Adrenal gland (tissue), 12 donors: Measurements from ENCODE around the gene MAD1L1. TPM values are rescaled to one million over a fixed set of nuclear protein-coding genes. Genes with fewer than 3 reads are reported as not detected.
"Not testable (repeated sequence)": the region's sequence is repeated elsewhere in the genome, so short reads cannot be mapped to it uniquely, and the experiment has no call there.

Source experiments
- DNase-seq, 7 donors: peaks; one replicate each; pipeline ENCODE4 v3.0.0-alpha.2; 2019 to 2020
- H3K27ac ChIP-seq, 5 donors: fragments of 200-600 bp; sonication (generic) in 4 of 5; 1 replicate in 3 of 5; 2 replicates in 2 of 5; pipeline versions ENCODE4 v1.5.1 to v1.8.0; 2016 to 2020; ENCODE audit warnings: mild to moderate bottlenecking in 1 of 5
- H3K27me3 ChIP-seq: fragments of 200-600 bp; 2 replicates; pipeline ENCODE4 v1.8.0; 2021
- H3K36me3 ChIP-seq, 2 donors: fragments of 200-600 bp; replicated peaks in 1 of 2; 1 replicate in 1 of 2; 2 replicates in 1 of 2; pipeline versions ENCODE4 v1.5.1 to v1.8.0; 2018 to 2022
- H3K4me1 ChIP-seq, 2 donors: fragments of 200-600 bp; replicated peaks in 1 of 2; 1 replicate in 1 of 2; 2 replicates in 1 of 2; pipeline versions ENCODE4 v1.5.1 to v1.8.0; 2018 to 2021
- H3K4me3 ChIP-seq, 4 donors: fragments of 200-600 bp; sonication (generic) in 3 of 4; one replicate each; pipeline ENCODE4 v1.5.1; 2016 to 2018
- H3K9me3 ChIP-seq, 3 donors: fragments of 200-600 bp; sonication (generic) in 1 of 3; replicated peaks in 1 of 3; 1 replicate in 2 of 3; 2 replicates in 1 of 3; pipeline versions ENCODE4 v1.5.1 to v1.8.0; 2016 to 2021
- CTCF ChIP-seq, 6 experiments: fragments of 450-650 bp in 4 of 6; fragments of 200-600 bp in 2 of 6; sonication (generic) in 1 of 6; IDR thresholded peaks; 1 replicate in 5 of 6; 2 replicates in 1 of 6; pipeline versions ENCODE4 v1.5.1 to v1.8.0; 2016 to 2021; ENCODE audit warnings: antibody characterized with exemption in 6 of 6, mild to moderate bottlenecking in 2 of 6, moderate library complexity in 1 of 6
- POLR2A ChIP-seq, 2 donors: fragments of 450-650 bp; IDR thresholded peaks; one replicate each; pipeline ENCODE4 v1.6.1; 2017; ENCODE audit warnings: antibody characterized with exemption in 2 of 2, mild to moderate bottlenecking in 2 of 2, moderate library complexity in 1 of 2
- WGBS, 4 donors: extraction: QIAGEN DNeasy Blood & Tissue Kit in 2 of 4; methylation state at CpG; one replicate each; pipeline versions ENCODE4 v1.1.5 to v1.1.7; 2013 to 2017; 5-methylcytosine and 5-hydroxymethylcytosine counted together
- intact Hi-C, 2 donors: fragments of 100-400 bp; cut with DNase I; formaldehyde crosslinking; loops; one replicate each; pipeline versions ENCODE4 v1.14.1 to v1.15.0; 2022 to 2023
- polyA plus RNA-seq, 3 donors: library from polyadenylated mRNA; stranded (reverse); fragments of 200-250 nt in 2 of 3; fragments of 350-450 nt in 1 of 3; fragmentation: Illumina TruSeq in 1 of 3; extraction: RNeasy Lipid Tissue Mini Kit (QIAGEN cat#74804) in 1 of 3; gene quantifications; one replicate each; pipeline ENCODE4 v1.2.3, GENCODE V29; 2013 to 2014
- total RNA-seq, 9 donors: library from RNA; depleted of rRNA in 4 of 9; stranded (reverse); fragments of >200 nt in 4 of 9; fragments of 120-200 nt in 1 of 9; fragmentation: NEBNext Ultra II Directional in 1 of 9; extraction: Animal tissue kit (Norgen Biotek cat#: 25700) in 1 of 9; gene quantifications; one replicate each; pipeline versions ENCODE4 v1.1.0 to v1.2.4, GENCODE V29; 2013 to 2023
- donor health status: healthy with polysubstance abuse.
- donor health status: Bipolar disorder and iron deficiency.
- donor health status: DM: yes; HTN: yes; CAD: no.
- donor health status: DM: no; HTN: no; CAD: no.
- donor health status: DM: no; HTN: no; CAD: no.
- donor health status: DM: yes; HTN: yes; CAD: no.

Gene MAD1L1
- total and polyA plus RNA-seq, 12 donors = 6.7 to 87.7 (median 28.9) TPM

DNA sequence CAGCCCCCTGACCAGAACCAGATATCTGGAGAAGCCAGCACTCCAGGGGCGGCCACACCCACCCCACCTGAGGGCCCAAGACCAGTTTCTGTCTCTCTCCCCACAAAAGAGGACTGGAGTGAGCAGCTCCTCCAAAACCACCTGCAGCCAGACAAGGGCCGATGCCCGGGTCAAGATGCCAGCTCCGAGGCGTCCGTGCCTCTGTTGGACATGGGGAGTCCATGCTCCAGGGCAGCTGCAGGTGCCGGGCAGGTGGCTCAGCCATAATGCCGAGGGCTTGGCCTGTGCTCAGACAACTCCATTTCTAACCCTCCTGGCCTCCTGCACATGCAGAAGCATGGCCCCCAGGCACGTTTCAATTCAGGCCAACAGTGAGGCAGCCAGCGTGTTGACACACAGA lies 234.6 kb downstream of the MAD1L1 start:
- WGBS, 4 donors = 92 to 100% (median 95%) methylated on average over 2 to 10 of the region's 10 CpGs
- Histone ChIP-seq H3K27ac (no peak overlapping the region), H3K4me3 (no peak overlapping the region), H3K36me3 (no peaks in the 10 kb centered on the region), H3K4me1 (peaks cover 6 to 17% of the 10 kb centered on the region in 2 donors), H3K9me3 (no peaks in the 10 kb centered on the region), H3K27me3 (no peaks in the 10 kb centered on the region)
- no peak for DNase-seq
- TF ChIP-seq CTCF (IDR thresholded peaks at IDR 0.05) (no peak), POLR2A (IDR thresholded peaks at IDR 0.05) (no peak)
- intact Hi-C loops = no loop called here

DNA sequence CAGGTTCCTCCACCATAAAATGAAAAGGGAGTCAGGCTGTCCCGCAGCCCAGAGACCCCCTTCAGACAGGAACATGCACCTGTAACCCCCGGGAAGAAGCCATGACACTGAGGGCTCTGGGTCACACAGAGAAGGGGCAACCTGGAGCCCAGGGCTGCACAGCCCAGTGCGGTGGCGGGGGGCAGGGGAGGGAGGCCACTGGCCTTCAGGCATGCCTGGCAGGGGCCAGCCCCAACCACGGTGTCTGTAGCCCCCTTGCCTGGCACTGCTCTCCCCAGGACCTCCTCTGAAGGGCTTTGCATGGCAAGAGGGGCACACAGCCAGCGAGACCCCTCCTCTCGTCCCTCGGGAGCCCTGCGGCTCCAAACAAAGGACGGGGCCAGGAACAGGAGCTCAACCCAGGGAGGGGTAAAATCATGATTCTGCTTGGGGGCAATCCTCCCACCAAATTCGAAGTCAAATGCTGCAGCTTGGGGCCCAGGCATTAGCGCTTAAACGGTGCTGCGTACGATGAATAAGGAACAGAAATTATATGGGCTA lies 235.1 kb downstream of the MAD1L1 start:
- intact Hi-C loops = no loop called here
- Histone ChIP-seq H3K4me1 (peaks cover 6 to 20% of the 10 kb centered on the region in 2 donors), H3K4me3 (no peak overlapping the region), H3K36me3 (no peaks in the 10 kb centered on the region), H3K27me3 (no peaks in the 10 kb centered on the region), H3K9me3 (no peaks in the 10 kb centered on the region), H3K27ac (no peak overlapping the region)
- WGBS, 4 donors = 88 to 92% (median 90%) methylated on average over 8 to 15 of the region's 15 CpGs
- TF ChIP-seq POLR2A (IDR thresholded peaks at IDR 0.05) (no peak), CTCF (IDR thresholded peaks at IDR 0.05) (no peak)
- no peak for DNase-seq

- Histone ChIP-seq H3K4me1 (peaks cover 6 to 20% of the 10 kb centered on the region in 2 donors), H3K27me3 (no peaks in the 10 kb centered on the region), H3K36me3 (no peaks in the 10 kb centered on the region), H3K4me3 (no peak overlapping the region), H3K27ac (no peak overlapping the region), H3K9me3 (no peaks in the 10 kb centered on the region)
- intact Hi-C loops = no loop called here
- DNase-seq = no peak
- TF ChIP-seq POLR2A (IDR thresholded peaks at IDR 0.05) = no peak
- no peak for TF ChIP-seq CTCF (IDR thresholded peaks at IDR 0.05)
- 93 to 98% (median 96%) methylated on average over 9 of the region's 9 CpGs for WGBS, 4 donors
Observed at GRCh38 chr7:1996816-1997215, 235.9 kb downstream of the MAD1L1 start.

DNA sequence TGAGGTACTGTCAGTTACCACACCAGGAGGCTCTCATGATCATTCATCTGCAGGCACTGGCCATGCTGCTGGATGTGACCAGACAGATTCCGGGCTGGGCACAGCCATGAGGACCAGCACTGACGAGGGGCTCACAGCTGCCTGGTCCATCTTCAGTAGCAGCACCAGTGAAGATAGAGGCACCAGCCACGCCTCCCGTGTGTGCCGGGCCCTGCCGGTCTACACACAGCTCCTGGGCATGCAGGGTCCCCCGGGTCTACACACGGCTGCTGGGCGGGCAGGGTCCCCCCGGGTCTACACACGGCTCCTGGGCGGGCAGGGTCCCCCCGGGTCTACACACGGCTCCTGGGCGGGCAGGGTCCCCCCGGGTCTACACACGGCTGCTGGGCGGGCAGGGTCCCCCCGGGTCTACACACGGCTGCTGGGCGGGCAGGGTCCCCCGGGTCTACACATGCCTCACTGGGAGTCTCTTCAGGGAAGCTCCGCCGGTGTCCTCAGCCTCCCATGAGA lies 236.8 kb downstream of the MAD1L1 start:
- 85 to 97% (median 92%) methylated on average over 6 to 24 of the region's 24 CpGs for WGBS, 4 donors
- H3K36me3 ChIP-seq, intact Hi-C loops, H3K4me3 ChIP-seq, H3K27ac ChIP-seq, H3K9me3 ChIP-seq, DNase-seq, H3K27me3 ChIP-seq: not testable (repeated sequence)
- H3K4me1 ChIP-seq = peaks cover 3 to 14% of the 10 kb centered on the region in 2 donors

- Histone ChIP-seq H3K27ac (no peak overlapping the region), H3K4me3 (no peak overlapping the region), H3K9me3 (no peaks in the 10 kb centered on the region), H3K27me3 (no peaks in the 10 kb centered on the region), H3K4me1 (peaks cover 0 to 10% of the 10 kb centered on the region in 2 donors), H3K36me3 (no peaks in the 10 kb centered on the region)
- no peak for TF ChIP-seq CTCF (IDR thresholded peaks at IDR 0.05)
- TF ChIP-seq POLR2A (IDR thresholded peaks at IDR 0.05) = no peak
- WGBS, 4 donors = 83 to 91% (median 87%) methylated on average over 7 to 11 of the region's 11 CpGs
- no peak for DNase-seq
- intact Hi-C loops = no loop called here
Observed at GRCh38 chr7:1995426-1995825, 237.3 kb downstream of the MAD1L1 start.
